RPMI7951 (cell line): ENCODE data around the gene ZNF598. TPM values are rescaled to one million over a fixed set of nuclear protein-coding genes. Genes with fewer than 3 reads are reported as not detected.
A peak's percentile ranks its signal among the peaks of the same experiment; 100 is the strongest.
"Not testable (repeated sequence)": the region's sequence is repeated elsewhere in the genome, so short reads cannot be mapped to it uniquely, and the experiment has no call there.

ENCODE experiments used
- DNase-seq: peaks from one replicate; pipeline ENCODE4 v3.0.0-alpha.2; 2012; ENCODE audit warnings: low read depth
- total RNA-seq: library from RNA; depleted of rRNA; stranded (reverse); fragments of >200 nt; shearing (Covaris generic); gene quantifications from 2 replicates; pipeline ENCODE4 v1.2.3, GENCODE V29; 2014

The ZNF598 gene
- total RNA-seq, 1 experiment from 2014 or later, result 9.7 TPM

DNA sequence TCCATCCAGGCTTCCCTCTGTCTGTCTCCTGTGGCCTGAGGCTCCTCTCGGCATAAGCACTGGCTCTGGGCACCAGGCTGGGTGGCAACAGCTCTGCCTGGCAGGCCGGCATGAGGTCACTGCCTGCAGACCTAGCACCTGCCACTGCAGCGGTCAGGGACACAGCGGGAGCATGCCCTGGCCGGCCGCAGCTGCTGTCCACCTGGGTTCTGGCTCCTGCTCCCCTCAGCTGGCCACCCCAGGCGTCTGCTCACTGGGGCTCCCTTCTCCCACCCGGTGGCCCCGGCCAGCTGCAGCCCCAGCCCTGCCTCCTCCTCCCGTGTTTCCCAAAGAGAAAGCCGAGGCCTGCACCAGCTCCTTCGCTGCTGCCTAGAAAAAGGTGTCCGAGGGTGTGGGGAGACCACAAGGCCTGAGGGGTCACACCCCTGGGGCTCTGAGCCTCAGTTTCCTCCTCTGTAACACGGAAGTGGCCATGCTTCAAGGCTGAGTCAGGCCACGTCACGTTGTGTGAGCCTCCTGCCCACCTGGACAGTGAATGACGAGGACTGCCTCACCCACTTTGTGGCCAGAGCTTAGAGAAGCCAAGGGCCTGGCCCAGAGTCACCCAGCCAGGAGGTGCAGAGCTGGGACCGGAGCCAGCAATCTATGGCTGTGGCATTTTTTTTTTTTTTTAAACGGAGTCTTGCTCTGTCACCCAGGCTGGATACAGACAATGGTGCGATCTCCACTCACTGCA is 31.3 kb upstream of the ZNF598 start:
- DNase-seq, result peak; percentile 82

DNA sequence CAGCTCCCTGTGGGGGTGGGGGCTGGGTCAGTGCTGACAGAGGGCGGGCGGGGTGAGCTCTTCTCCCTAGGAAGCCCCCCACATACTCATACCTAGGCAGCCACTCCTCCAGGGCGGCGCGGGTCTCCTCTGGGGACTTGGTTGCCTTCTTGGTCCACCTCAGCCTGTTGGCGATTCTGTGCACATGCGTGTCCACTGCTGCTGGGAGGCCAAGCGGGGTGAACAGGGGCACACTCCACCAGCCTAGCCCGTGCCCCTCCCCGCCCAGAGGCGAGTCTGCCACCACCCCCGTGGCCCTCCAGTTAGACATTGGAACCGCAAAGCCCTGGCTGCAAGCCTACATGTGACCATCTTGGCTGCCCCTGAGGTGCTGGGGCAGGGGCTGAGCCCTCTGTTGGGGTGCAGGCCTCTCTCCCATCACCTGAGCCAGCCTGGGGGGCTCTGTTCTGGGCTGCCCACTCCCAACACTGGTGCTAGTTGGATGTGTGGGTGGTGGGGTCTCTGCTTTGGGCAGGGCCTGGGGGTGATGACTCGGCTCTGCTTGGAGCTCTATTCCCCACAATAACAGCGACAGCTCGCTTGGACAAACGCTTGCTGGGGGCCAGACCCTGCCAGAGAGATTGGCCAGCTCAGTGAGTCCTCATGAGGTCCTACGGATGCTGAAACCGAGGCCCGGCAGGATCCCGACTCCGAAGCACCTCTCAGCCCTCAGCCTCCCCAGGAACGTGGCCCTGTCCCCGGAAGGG is 30.6 kb upstream of the ZNF598 start:
- DNase-seq, result peak; percentile 48

DNA sequence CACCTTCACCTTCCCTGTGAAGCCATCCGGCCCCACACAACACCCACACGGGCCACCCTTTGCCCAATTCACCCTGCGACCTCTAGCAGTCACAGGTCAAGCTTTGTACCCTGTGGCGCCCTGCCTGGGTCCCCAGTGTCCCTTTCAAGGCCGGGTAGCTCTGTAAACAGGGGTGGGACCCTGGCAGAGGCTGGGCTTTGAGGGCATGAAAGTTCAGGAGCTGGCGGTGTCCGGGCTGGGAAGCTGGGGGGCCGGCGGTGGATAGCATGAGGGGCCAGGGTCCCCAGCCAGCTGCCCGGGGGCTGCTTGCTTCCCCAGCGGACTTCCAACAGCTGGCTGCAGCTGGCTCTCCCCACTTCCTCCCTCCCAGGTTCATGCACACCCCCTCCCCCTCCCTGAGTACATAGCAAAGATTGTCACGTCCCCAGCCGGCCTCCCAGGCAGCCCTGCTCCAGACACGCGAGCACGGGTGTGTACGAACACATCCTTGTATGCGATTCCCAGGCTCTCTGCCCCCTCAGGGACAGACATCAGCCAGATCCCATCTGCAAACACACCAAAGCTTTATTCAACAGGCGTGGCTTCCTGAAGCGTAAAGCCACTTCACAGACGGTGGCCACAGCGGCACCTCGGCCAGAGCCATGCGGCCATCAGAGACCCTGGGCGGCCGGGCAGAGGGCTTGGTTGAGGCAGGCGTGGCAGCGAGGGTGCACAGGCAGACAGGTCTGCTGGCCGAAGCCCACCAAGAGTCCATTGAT is 29.8 kb upstream of the ZNF598 start:
- peak; percentile 89 for DNase-seq

DNA sequence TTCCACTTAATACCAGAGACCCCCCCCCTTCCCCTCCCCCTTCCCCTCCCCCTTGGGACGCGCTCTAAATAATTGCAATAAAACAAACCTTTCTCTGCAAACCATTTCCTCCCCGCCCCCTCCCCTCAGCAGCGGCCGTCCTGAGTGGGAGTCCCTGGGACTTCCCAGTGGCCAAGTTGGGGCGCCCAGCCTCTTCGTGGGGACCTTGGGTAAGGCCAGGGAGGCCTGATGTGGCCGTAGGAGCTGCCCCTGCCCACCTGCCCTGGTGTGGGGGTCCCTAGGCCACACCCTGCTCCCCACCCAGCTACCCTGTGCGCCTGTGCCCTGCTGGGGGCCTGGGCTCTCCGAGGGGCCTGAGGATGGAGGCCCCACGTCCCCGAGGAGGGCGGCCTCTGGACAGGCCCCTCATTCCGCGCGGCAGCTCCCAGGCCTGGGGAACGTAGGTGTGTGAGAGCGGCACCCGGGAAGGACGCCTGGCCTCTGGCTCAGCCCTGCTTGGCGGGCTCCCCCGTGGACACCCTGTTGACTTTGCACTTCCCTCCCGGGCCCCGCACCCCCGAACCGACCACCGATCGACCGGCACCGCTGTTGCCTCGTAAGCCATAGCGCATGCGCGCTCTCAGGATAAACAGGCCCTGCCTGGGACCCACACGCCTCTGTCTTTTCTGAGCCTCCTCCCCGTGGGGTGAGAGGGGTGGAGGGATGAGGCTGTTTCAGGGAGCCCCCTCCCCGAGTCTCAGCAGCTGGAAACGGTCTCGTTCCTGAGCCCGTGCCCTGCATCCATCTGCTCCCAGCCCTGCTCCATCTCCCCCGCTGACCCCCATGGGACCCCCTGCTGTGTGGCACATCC is 29.0 kb upstream of the ZNF598 start:
- no peak for DNase-seq

DNA sequence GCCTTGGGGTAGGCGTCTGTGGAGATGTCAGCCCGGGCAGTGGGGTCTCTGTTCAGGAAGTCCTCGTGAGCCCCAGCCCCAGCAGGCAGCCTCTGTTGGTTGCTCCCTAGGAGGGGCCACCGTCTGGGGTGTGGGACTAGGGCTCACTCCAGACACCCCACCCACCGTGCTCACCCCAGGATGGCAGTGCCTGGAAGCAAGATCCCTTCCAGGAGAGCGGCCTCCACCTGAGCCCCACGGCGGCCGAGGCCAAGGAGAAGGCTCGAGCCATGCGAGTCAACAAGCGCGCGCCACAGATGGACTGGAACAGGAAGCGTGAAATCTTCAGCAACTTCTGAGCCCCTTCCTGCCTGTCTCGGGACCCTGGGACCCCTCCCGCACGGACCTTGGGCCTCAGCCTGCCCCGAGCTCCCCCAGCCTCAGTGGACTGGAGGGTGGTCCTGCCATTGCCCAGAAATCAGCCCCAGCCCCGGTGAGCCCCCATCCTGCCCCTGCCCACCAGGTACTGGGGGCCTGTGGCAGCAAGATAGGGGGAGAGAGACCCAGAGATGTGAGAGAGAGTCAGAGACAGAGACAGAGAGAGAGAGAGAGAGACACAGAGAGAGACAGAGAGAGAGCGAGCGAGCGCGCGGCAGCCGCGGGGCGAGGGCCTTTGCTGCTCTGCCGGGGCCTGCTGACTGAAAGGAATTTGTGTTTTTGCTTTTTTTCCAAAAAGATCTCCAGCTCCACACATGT is 28.2 kb upstream of the ZNF598 start:
- DNase-seq, result no peak

DNA sequence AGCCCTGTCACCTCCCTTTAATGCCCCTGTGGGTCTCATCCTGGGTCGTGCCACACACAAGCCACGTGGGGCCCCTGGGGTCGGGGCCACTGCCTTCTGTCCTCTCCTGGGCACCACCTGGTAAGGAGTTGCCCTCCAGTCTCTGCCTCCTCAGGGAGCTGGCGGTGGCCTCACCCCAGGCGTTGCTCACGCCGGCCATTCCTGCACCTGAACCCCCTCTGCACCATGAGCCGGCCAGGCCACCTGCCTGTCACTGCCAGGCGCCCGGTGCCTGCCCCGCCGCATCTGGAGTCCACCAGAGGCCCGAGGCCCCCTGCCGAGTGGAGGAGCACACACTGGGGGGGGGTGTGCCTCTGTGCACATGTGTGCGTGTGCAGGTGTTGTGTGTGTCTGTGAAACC is 27.5 kb upstream of the ZNF598 start:
- DNase-seq, result no peak

DNA sequence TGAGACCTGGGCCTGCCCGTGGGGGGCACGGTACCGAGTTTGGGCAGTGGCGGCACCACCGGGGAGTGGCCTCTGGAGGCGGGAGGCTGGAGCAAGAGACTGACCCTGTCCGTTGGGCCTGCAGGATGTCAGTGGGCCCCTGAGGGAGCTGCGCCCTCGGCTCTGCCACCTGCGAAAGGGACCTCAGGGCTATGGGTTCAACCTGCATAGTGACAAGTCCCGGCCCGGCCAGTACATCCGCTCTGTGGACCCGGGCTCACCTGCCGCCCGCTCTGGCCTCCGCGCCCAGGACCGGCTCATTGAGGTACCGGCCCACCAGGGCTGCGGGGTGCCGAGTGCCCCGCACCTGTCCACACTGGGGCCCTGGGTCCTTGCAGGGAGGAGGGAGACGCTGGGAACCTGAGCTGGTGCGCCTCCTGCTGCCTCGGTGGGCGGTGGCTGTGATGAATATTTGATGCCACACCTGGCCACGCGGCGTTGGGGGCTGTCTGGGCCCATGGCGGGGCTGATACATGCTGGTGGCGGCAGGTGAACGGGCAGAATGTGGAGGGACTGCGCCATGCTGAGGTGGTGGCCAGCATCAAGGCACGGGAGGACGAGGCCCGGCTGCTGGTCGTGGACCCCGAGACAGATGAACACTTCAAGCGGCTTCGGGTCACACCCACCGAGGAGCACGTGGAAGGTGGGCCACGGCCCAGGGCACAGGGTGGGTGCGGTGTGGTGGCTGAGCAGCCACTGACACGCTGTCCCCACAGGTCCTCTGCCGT is 26.8 kb upstream of the ZNF598 start:
- DNase-seq, result no peak

DNA sequence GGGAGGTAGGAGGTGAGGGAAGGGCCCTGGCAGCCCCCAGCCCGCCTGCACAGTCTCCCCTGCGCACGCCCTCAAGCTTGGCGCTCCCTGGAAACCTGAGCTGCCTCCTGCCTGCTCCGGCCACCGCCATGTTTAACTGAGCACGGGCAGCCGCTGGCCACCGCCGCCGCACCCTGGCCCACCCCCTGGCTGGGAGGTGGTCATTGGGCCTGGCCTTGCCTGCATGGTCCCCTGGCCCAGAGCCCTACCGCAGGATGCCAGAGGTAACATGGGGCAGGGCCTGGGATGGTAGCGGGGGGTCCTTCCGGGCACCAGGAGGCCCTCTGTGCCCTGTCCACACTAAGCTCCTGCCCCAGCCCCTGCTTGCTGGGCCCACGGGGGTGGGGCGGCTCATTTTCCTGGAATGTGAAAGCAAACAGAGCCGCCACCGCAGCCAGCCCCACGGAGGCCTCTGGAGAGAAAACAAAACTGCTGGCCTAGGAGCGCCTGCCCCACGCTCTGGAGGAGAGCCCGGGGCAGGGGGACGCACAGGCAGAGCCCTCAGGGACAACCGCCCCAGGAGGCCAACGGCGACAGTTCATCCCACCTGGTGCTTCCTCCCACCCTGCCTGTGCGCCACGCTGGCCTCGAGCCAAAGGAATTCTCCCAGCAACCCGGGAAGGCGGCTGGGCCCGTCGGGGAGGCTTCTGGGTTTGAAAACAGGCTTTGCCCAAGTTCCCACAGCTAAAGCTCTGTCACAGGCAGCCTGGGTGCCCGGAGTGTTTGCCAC is 26.0 kb upstream of the ZNF598 start:
- peak; percentile 51 for DNase-seq

DNA sequence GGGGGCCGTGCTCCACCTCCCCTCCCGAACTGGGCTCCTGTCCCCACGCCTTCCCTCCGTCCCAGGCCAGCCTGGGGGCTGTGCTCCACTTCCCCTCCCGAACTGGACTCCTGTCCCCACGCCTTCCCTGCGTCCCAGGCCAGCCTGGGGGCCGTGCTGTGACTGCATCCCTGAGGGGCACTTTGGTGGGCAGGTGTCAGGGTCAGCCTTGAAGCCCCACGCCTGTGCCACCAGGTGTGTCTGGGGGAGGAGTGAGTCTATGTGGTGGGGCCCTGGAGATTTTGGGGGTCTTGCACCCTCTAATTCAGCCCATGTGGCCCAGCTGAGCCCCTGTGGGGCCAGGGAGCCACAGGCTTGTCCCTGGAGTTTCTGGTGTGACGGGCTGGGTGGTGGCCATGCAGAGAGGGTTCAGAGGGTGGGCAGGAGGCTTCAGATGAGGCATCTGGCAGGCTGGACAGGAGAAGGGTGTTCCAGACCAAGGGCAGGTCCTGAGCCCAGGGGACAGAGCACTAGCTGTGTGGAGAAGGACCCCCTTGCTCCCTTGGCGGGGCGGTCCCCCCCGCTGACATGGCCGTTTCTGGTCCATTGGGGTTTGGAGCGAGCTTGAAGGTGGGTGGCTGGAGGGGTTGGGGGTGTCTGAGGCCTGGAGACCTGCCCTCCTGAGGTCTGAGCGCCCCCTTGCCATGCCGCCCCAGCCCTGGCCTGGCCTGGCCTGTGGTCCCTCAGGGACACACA is 25.2 kb upstream of the ZNF598 start:
- no peak for DNase-seq

DNA sequence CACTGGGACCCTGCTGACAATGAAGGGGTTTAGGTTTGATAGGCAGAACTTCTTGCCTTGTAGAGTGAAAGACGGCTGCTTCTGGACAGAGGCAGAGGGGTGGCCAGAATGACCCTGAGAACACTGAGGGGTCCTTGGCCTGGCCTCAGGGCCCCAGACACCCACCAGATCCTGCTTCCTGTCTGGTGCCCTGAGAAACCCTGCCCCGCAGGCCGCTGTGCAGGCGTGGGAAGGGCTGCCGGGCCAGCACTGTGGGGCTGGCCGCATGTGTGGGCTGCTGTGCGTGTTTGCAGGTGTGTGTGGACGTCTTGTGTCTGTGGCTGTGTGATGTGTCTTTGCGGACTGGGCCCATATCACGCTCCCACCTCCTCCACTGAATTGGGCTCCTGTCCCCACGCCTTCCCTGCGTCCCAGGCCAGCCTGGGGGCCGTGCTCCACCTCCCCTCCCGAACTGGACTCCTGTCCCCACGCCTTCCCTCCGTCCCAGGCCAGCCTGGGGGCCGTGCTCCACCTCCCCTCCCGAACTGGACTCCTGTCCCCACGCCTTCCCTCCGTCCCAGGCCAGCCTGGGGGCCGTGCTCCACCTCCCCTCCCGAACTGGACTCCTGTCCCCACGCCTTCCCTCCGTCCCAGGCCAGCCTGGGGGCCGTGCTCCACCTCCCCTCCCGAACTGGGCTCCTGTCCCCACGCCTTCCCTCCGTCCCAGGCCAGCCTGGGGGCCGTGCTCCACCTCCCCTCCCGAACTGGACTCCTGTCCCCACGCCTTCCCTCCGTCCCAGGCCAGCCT is 24.5 kb upstream of the ZNF598 start:
- DNase-seq, result not testable (repeated sequence)

DNA sequence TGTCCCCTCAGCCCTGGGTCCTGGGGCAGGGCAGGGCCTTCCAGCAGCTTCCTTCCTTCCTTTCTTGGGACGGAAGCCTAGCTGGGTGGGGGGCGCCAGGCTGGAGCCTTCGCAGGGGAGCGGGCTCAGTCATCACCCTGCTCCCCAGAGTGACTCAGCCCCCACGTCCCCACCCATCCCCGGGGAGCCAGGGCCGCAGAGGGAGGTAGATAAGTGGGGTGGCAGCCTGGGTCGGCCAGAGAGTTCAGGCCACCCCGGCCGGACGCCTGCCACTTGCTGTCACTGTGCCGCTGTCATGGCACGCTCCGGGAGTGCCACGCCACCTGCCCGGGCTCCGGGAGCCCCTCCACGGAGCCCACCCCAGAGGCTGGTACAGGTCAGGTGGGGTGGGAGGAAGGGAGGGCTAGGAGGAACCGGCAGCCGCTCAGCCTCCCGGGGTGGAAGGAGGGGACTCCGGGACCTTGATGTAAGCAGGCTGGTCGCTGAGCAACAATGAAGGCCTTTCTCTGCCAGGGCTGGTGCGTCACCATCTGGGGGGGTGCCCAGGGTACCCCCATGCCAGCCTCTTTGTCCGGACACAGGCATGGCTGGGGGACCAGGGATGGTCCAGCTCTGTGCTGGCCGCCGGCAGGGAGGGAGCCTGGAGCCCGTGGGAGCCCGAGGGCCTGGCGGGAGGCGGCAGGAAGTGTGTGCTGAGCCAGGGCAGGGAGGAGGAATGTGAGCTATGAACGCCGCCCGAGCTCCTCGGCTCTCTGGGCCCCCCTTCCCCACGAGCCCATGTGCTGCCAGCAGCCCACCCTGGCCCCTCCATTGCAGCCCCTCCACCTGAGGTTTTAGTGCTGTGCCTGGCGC is 23.7 kb upstream of the ZNF598 start:
- DNase-seq, result peak; percentile 71

DNA sequence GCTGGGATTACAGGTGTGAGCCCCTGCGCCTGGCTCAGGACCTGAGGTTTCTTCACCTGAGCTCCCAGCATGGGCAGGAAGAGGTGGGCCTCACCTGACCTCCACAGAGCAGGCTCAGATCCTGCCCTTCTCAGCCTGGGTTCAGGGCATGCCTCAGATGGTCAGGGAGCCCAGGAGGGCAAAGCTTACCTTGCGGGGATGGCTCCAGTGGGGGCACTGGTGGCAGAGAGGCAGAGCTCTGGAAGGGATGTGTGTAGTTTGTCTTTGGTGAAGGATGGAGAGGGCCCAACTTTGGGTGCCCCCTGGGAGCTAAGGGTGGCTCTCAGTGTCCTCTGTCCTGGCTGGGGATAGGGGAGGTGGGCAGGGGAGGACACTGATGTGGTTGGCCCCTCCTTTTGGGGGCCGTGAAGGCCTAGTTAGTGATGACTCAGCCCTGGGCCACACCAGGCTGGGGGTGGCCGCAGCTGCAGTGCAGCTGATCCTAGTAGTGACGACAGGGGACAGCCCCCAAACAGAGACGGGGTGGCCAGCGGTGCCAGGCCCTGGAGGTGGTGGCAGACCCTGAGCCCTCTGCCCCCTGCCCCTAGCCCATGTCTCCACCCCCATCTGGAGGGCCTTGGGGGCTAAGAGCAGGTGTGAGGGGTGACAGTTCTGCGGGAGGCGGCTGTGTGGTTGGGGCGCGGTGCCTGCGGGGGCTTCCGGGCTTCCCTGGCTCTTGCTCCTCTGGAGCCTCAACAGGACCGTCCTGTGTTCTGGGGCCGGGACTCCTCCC is 22.9 kb upstream of the ZNF598 start:
- DNase-seq, result peak; percentile 64

DNA sequence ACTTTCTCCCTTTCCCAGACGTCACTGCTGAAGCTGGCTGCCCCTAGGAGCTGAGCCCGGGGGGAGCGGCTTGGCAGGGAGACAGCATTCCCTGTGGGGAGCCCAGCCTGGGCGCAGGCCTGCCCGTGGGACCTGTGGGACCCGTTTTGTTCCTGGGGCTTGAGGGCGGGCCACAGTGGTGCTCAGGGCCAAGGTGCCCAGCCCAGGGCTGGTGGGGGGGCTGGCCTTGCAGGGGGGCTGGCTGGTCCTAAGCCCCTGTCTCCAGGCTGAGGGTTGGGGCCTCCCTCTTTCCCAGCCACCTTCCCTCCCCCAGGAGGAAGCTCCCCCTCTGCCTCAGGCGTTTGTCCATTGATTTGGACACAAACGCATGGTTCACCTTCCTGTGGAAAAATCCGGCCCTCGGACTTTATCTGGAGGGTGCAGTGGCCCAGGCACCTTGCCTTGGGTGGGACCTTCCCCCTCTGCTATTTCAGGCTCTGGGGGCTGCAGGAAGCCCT is 21.5 kb upstream of the ZNF598 start:
- no peak for DNase-seq

DNA sequence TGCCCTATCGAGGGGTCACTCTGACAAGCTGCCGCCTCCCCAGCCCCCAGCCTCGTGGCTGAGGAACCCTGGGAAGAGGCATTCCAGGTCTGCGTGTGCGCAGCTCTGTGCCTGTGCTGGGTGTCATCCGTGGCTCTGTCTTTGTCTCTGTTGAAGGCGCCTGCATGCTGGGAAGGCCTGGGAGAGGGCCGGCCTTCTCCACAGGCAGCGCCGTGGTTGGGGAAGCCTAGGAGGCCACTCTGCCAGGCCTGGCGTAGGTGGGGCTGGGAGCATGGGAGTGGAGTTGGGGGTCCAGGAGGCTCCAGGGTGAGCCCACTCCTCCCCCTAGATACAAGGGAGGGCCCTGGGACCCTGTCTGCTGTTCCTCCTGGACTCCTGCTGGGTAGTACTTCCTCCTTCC is 20.4 kb upstream of the ZNF598 start:
- no peak for DNase-seq

DNA sequence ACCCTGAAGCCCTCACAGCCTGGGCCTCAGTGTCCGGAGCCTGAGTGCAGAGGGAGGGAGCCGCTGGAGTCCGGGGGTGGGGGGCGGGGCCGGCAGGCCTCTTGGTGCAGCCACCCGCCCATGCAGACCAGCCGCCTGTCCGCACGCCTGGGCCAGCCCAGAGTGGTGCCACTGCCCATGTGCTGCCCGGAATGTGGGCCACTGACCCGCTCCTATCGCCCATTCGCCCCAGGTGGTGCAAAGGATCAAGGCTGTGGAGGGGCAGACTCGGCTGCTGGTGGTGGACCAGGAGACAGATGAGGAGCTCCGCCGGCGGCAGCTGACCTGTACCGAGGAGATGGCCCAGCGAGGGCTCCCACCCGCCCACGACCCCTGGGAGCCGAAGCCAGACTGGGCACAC is 19.7 kb upstream of the ZNF598 start:
- DNase-seq, result no peak

DNA sequence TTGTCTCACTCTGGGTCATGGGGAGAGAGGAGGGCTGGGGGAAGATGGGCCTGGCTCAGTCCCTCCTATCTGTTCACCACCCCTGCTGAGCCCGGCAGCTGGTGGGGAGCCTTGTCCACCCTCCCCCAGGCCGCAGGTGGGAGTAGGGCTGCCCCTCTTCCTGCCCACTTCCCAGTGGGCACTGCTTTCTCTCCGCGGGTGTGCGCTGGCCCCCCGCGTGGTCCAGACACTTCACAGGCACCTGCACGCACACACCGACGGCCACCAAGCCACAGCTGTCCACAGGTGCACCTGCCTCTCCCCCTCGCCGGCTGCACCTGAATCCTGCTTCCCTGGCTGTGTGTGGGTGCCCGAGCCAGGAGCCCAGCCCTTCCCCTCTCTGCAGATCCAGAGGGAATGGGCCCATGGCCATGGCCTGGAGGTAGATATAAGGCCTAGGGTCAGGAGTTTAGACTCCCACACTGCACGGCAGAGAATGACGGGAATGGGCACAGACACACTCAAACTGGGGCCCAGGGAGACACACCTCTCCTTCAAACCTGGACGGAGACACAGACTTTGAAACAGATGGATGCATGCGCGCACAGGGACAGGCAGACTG is 19.1 kb upstream of the ZNF598 start:
- DNase-seq, result no peak
